HL-60/S4 (cell line): ENCODE results near the gene HOXB4.

ENCODE experiments used
- in situ Hi-C: fragments of 300-500 bp; cut with MboI; formaldehyde crosslinking; loops from 2 replicates; pipeline ENCODE4 v1.14.3; 2022; ENCODE audit warnings: low sequenced_read_pairs

Gene HOXB4

GRCh38 chr17:48549914-48550501 is 28.1 kb downstream of the HOXB4 start:
- in situ Hi-C loops, result no loop called here

- in situ Hi-C loops, result no loop called here
Observed at GRCh38 chr17:48549281-48549630, 28.9 kb downstream of the HOXB4 start.

GRCh38 chr17:48548523-48549280 is 29.4 kb downstream of the HOXB4 start:
- in situ Hi-C loops, result no loop called here

DNA sequence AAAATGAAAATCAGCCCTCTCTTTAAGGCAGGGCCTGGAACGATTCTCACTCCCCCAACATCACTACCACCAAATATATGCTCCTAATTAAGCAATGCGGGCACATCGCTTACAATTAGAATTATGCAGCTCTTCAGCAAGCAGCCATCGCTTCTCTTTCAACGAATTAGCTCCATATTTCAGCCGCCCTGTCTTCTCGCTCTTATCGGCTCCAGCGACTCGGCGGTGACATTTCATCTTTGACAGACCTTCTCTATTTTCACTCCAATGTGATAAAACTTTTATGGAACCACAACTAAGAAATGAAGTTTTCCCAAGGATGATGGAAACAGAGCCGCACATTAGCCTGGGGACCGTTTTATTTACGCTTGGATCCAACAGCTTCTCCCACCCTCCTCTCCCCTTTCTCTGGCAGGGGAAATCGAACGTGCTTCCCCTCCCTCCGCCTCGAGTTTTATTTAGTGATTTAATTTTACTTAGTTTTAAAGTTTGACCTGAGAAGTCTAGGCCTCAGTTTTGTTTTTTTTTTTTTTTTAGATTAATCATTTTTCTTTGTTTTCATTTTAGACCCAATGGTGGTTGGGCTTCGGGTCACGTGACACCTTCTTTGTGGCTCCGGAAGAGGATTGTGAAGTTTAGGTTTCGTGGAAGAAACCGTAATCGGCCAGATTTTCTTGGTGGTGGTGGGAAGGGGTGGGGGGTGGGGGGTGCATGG is 30.2 kb downstream of the HOXB4 start:
- in situ Hi-C loops, result no loop called here

DNA sequence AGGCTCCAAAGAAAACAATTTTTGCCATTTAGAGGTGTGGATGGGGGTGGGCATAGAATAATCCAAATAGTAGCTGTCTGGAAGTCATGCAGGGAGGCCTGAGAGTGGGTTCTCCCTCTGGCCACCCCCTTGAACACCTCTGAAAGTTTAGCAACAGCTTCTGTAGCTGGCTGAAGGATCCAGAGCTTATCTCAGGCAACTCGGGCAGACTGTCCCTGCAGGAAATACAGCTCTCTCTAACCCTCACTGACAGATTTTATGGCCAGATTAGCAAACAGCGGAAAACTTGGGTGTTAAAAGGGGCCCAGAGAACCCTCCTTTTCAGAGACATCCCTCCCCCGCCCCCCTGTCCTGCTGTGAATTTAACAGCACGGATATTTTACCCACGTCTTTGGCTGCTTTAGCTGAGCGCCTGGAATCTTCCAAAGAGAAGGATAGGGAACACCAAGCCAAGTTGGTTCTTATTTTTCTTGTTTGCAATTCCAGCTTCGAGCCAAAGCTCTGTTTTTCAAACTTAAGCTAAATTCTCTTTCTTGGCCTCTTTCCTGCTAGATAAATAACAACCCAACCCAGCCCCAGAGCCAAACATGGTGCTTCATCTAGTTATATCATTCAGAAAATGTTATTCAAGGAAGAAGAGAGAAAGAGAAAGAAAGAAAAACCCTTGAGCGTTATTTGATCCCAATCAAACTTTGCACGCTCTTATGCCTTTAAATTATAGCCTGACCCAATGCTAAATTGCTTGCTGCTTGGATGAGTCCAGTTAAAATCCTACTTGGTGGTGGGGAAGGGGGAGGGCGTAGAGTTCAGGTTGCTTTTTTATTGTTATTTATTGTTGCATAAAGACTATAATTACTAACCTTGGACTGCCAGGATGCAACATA is 31.0 kb downstream of the HOXB4 start:
- in situ Hi-C loops, result no loop called here

DNA sequence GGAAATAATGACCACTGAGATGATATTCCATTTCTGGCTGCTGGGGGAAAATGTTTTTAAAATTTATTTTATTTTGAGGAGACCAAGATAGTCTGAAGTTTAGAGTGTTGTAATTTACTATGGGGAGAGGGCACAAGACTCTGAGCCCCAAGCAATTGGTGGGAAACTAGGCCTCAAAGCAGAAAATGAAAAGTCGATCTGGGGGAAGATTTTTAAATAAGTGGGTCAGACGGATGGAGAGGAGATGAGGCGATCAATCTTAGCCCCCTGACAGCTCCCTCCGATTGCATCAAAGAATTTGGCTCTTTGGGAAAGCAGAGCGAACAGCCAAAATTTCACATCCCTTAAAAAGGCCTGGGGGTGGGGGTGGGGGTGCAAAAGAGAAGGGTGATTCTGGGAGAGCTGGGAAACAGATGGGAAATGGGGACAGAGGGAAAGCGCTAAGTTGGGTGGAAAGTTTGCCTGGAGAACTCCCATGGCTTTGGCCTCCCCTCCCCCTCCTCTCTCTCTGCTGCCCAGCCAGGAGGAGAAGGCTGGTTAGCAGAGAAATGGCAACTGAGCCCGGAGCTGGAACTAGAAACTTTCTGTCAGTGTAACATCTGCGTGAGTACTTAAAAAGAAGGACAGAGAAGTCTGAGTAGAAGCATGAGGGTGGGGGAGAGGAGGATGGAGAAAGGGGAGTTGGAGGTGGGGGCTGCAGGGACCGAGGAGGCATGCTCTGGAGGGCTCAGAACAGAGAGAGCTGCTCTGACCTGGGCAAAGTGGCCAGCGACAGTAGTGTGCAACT is 31.8 kb downstream of the HOXB4 start:
- in situ Hi-C loops, result no loop called here

DNA sequence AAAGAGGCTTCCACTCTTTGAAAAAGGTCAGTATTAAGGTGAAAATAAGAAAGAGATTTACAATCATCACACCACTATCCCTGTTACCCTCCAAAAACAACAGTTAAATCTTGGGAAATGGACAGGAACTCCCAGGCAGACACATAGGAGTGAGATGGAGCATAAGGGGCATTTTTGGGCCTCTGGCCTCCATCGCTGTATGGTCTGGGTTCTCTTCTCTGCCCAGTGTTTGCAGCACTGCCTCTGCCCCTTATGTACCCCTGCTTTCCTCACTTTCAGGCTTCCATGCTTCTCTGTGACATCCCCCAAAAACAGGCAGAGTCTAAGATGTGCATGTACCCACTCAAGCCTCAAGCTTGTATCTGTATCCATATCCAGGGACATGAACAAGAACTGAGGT is 32.6 kb downstream of the HOXB4 start:
- in situ Hi-C loops, result no loop called here

- in situ Hi-C loops, result no loop called here
Observed at GRCh38 chr17:48545022-48545375, 33.2 kb downstream of the HOXB4 start, which contains the start of gene HOXB2. HOXB2 (minus strand) TSS chr17:48545109; CDS start chr17:48544911, 198 bp downstream.

- in situ Hi-C loops, result no loop called here
Observed at GRCh38 chr17:48544349-48545021, 33.7 kb downstream of the HOXB4 start.

- in situ Hi-C loops, result no loop called here
Observed at GRCh38 chr17:48543854-48544348, 34.2 kb downstream of the HOXB4 start.

GRCh38 chr17:48543107-48543853 is 34.9 kb downstream of the HOXB4 start:
- in situ Hi-C loops, result no loop called here

DNA sequence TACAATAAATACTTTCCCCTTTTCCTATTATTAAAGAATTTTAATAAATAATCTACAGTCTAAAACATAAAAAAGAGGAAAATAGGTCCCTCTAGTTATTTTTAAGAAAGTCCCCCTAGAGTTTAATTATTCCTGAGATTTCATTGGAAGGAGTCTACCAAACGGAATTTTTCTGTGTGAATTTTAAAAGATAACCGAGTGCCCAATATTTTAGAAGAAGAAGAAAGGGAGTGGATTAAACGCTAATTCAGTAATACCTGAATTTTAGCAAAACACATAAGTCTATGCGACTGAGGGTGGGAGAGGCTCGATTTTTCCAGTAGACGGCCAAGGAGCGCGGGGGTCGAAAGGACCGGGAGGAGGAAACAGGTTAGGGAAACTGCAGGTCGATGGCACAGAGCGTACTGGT is 35.4 kb downstream of the HOXB4 start:
- in situ Hi-C loops, result no loop called here

DNA sequence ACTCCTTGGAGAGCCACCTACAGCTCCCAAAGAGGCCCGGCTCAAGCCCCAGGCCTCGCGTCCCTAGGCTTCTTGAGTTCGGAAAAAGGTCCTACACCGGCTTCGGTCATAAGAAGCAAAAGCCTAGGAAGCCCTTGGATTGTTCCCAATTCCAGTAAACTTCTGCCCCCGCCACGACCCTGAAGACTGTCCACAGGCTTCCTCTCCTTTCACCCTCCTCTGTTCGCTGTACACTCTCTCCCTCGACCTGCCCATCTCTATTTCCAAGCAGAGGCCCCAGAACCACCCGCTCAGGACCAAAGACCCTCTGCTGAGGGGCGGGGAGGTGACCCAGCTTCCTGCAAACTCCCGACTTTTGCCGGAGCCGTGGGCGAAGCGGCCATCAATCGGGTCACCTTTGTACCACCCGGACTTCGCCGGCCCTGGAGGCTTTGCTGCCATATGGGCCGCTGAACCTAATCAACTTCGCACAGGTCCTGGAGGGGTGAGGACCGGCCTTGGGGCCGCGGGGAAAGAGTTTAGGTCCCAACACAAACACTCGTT is 36.0 kb downstream of the HOXB4 start:
- in situ Hi-C loops, result no loop called here

- in situ Hi-C loops, result no loop called here
Observed at GRCh38 chr17:48541577-48542113, 36.5 kb downstream of the HOXB4 start.

DNA sequence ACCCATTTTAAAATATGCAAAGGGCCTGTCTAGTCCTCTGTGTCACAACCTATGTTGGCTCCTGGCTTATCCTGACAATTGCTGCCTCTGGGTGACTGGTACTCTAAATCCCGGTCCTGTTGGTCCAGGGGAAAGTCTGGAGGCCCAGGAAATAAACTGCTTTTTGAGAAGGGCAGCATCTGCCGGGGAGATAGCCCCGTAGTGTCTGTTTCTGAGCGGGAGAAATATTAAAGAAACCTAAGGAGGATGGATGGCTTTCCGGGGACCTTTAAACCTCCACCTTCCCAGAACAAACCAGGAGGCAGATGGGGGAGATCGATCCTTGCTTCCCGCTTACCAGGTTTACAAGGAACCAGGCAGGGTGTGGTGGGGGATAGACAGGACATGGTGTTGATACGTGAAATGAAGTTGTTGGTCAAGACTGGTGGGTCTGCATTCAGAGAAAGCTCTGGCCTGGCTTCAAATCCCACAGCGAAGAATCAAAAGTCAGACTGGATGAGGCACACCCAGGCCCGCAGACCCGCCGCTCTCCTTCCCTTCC is 37.0 kb downstream of the HOXB4 start:
- in situ Hi-C loops, result no loop called here

- in situ Hi-C loops, result no loop called here
Observed at GRCh38 chr17:48540213-48540612, 37.9 kb downstream of the HOXB4 start.

DNA sequence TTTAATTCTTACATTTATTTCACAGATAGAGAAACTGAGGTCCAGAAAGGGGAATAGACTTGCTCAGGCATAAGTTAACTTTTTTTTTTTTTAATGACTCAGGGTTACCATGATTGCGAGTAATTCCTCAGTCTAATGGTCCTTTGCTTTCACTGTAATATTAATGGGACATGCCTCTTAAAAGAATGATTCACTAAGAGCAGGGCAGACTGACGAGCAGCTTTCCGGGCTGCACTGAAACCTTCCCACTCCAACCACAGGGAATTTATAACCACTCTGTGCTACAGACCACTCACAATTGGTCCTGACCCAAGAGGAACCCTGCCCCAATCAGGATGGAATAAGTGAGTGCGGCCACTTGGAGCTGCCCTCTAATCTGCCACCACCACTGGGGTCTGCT is 39.0 kb downstream of the HOXB4 start:
- in situ Hi-C loops, result no loop called here

DNA sequence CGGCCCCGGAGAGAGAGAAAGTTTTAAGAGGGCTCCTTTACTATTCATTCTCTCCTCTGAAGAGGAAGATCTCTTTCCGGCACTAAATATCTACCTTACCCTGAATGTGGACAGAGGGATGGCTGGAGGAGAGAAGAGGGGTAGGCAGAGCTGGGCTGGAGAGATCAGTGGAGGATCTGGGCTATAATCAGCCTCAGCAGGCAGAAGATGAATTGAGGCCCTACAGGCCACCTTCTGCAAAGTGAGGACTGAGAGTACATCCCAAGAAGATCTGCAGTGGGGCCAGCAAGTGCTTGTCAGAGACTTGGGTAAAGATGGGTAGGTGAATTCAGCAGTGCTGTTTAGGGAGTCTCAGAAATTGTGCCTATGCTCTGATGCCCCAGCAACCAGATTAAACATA is 40.8 kb downstream of the HOXB4 start:
- in situ Hi-C loops, result no loop called here
